GM20431 (cell line): ENCODE measurements around the gene ACOX3.
"Not testable (repeated sequence)": the region's sequence is repeated elsewhere in the genome, so short reads cannot be mapped to it uniquely, and the experiment has no call there.

Experiments used
- in situ Hi-C: fragments of 300-500 bp; cut with MseI, MboI; formaldehyde crosslinking; loops from one replicate; pipeline ENCODE4 v1.15.0; 2020; ENCODE audit warnings: low sequenced_read_pairs; ENCODE audit not compliant: unreplicated experiment

ACOX3 gene

DNA sequence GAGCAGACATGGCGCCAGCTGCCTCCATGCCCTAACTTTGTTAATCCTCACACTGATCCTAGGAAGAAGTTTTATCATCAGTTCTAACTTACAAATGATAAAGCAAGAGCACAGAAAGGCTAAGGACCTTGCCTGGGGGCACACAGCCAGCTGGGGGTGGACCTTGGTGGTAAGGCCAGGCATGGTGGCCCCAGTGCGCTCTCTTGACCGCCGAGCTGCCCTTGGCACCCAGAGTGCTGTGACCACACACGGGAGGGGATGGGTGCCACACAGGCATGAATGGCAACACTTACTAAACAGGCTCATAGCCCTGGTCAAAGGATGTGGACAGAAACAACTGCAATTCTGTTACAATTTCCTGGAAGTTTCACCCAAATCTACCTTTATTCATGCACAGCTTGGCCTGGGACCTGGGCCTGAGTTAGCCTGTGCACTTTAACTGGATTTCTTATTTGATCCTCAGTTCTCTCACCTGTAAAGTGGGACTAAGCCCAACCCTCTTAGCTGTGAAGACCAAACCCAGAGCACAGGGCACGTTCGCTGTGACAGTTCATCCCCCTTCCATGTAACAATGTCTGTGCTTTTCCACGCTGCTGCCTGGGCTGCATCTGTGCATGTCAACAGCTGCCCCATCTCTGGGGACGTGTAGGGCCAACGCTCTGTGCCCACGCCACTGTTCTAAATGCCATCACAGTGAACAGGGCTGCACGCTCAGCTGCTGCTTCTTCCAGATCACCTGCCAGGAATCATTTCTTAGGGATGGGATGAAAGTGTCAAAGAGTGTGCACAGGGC is 44.8 kb downstream of the ACOX3 start:
- in situ Hi-C loops: no loop called here

DNA sequence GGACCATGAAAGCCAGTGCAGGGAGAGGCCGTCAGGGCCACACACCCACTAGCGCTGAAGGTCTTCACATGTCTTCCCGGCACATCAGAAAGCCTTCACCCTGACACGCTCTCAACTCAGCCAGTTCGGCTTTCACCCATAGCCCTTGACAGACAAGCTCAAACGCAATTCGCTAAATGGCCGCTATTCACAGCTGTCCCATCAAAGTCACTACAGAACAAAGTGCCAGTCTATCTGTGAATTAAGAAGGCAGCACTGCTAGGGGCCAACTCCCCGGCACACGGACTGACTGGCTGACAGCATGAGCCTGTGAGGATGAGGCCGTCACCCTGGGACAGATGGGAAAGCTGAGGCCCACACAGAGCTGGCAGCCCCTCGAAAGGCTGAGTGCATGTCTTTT is 45.7 kb downstream of the ACOX3 start:
- in situ Hi-C loops: no loop called here

DNA sequence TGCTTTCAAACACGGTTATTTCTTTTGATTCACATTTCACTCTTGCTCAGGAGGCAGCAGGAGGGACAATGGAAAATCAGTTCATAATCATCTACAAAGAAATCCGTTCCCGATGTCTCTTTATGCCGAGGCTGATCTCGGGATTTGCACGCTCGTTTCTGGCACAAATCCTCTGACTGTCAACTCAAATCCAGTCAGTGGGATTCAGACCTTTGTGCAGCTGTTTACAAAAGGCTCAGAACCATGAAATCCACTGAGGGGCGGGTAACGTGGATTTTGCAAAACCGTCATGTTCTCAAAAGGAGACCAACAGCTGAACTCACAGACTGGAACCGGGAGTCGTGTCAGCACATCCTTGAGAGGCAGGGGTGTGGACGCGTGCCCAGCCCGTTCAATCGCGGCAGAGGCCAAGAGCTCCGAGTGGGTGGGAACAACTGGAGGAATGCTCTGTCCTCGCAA is 46.4 kb downstream of the ACOX3 start:
- in situ Hi-C loops: no loop called here

DNA sequence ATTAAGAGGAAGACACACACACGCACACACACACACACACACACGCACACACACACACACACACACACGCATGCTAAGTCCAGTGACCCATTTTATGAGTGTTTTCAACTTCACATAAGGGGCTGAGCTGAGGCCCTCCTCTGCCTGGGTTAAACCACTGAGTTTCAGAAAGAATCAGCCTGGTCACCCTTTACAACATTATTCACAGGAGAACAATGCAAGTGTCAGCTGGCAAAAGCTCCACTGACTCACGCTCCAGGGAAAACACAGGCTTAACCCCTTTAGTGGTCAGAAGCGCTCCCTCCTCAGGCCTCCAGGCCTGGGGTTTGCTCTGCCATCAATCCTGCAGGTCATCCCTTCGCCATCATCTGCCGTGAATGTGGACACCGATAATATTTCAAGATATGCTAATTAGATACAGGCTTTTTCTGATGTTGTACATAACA is 46.9 kb downstream of the ACOX3 start:
- in situ Hi-C loops: no loop called here

DNA sequence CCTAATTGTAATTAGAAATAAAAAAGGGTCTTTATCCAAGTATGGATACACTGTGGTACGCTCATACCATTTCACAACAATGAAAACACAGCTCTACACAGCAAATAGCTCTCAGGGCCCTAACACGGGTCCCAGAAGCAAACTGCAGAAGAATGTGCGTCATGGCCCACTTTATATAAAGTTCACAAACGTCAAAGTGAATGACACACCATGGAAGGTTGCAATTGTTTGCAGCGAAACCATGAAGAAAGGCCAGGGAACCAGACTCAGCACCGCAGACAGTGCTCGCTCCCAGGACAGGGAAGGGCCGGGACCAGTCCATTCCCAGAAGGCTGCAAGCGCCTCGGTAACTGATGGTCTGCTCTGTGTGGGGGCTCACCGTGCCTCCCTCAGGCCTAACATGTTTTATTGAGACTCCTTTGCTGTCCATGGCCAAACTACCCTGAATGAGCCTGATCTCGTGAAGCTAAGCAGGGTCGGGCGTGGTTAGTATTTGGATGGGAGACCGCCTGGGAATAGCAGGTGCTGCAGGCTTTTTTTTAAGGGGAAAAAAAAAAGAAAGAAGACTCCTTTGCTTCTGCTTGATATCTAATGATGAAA is 47.8 kb downstream of the ACOX3 start:
- in situ Hi-C loops: no loop called here

DNA sequence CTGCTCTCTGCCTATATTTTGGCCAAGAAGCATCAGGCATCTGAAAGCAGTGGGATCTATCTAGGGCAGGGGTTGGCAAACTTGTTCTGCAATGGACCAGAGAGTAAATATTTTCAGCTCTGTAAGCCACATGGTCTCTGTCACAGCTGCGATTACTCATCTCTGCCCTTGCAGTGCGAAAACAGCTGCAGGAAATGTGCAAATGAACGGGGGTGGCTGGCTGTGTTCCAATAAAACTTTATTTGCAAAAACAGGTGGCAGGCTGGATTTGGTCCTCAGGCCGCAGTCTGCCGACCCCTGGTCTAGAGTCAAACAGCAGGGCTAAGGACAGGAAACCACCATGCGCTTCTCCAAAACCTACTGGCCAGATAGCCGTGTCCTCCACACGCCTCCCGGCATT is 48.6 kb downstream of the ACOX3 start:
- in situ Hi-C loops: no loop called here

DNA sequence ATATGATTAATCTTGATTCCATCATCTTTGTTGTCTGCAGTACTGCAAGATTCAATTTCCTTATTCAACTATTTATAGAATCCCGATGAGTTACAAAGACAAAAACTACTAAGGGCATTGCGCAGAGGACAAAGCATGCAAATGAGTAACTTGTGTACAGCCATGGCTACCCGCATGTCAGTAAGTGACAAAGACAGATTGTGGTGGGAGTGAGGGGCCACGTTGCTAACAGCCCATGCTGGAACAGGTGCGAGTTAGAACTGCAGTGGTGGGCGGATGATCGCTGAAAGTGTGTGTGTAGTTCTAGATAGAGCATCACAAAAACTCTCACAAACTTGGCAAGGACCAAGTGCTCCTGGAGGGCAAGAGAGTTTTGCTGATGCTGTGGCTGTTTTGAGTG is 49.5 kb downstream of the ACOX3 start:
- in situ Hi-C loops: no loop called here

DNA sequence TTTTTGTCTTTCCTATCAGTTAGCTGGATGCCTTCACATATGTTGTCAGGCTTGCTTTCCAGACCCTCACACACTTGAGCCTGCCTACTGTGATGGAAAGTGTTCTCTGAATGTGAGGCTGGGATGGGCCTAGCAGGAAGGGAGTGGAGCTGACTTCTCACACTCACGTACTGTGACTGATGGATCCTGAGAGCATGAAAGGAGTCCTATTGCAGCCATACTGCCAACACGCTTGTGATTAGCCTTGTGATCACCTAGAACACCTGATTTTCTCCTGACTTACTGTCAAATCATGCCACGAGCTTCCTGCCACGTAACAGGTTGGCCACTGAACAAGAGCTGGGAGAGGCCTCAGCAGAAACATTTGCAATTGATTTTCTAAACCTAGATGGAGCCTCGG is 49.9 kb downstream of the ACOX3 start:
- in situ Hi-C loops: no loop called here

DNA sequence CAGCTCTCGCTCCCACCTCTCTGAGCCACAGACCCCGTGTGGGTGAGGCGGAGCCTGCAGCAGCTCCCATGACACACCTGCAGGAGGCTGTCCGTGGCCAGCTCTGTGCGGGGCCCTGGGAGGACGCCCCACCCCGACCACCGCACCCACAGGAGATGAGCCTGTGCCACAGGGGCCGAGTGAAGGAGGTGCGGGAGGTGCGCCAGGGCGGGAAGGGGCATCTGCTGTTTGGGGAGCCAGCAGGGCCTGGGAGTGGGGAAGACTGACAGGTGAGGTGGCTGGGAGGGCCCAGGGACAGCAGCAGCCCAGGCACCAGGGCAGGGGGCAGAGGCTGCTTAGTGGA is 52.0 kb downstream of the ACOX3 start:
- in situ Hi-C loops: no loop called here

DNA sequence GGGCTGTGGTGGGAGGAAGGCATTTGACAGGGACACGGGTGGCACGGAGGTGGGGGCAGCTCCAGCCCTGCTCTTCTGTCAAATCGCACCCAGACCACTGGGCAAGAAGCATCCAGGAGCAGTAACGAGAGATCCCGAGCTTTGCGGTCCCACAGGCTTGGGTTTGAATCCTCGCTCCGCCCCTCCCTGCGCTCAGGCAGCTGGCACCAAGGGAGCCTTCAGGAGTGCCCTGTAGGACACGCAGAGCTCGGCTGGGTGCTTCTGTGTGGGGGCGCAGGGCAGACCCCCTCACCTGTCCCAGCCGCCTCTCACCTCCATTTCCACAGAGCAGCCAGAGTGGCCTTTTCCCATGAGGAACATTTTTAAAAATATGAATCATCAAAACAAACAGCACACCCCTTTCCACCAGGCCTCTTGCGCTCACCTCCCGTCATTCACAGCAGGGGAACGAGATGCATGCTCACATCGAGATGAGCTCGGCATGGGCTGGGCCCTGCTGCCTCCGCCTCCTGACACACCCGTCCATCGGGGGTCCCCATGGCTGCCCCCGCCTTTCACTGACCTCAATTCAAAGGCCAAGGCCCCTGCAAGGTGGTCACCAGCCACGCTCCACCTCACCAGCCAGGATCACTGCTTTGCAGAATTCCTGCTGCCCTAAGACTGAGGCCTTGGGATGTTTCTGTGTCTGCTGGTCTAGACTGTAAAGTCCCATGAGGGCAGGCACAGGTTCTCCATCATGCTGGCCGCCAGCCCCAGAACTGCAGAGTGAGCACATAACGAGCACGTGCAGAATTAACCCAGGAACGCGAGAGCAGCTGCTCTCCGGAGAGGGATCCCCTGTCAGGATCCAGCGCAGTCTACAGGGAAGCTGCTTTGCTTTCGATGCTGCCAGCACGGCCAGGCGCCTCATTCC is 52.7 kb downstream of the ACOX3 start:
- in situ Hi-C loops: no loop called here

DNA sequence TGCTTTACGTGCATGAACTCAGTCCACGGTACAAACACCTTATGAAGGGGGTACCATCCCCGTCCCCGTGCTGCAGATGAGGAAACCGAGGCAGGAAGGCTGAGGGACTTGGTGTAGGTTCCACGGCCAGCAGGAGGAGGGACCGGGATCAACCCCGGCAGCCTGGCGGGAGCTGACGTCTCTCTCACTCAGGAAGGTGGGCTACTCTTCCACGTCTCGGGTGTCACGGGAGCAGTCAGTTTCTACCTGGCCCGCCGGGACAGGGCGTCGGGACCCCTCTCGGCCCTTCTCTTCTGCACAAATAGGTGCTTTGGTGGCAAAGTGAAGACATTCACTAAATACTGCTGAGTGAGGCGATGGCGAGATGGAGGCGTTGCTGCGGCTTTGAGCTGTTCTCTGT is 53.3 kb downstream of the ACOX3 start:
- in situ Hi-C loops: no loop called here

DNA sequence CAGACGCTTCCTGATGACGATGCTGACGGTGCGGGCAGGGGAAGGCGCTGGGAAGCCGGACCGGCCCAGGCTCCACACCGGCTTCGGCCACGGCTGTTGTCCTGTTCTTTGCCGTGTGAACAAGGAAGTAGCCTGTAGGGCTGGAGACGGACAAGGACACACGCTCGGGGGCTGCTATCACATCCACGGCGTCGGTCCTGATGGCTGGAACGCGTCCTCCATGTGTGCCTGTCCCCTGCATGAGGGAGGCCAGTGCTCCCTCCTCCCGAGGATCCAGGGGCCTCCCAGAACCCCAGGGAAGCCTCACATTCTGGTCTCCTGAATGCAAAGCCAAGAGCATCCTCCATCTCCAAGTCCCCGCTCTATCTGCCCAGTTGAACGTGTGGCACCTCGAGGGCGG is 53.8 kb downstream of the ACOX3 start:
- in situ Hi-C loops: no loop called here

DNA sequence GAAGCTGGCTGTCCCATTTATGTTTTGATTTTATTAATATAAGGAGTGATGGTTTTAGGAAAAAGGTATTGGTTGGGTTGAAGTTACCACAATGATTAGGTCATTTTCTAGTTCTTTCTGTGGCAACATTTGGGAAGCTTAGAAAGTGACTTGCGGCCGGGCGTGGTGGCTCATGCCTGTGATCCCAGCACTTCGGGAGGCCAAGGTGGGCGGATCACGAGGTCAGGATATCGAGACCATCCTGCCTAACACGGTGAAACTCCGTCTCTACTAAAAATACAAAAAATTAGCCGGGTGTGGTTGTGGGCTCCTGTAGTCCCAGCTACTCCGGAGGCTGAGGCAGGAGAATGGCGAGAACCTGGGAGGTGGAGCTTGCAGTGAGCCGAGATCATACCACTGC is 54.4 kb downstream of the ACOX3 start:
- in situ Hi-C loops: not testable (repeated sequence)

DNA sequence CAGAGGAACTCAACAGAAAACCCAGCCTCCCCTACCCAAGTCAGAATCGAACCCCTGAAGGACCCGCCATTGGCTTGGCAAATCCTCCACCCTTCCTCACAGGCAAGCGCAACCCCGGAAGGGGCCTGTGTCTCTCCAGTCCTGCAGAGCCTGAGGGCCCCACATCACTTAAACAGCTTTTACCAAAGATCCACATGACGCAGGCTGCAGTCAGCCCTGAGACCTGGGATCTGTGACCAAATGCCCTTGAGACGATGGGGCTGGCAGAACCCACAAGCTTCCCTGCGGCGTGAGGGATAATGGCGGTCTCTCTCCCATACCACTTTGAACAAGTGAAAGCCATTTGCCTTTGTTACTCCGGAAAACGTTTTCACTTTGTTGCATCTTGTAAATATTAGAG is 54.9 kb downstream of the ACOX3 start:
- in situ Hi-C loops: no loop called here

DNA sequence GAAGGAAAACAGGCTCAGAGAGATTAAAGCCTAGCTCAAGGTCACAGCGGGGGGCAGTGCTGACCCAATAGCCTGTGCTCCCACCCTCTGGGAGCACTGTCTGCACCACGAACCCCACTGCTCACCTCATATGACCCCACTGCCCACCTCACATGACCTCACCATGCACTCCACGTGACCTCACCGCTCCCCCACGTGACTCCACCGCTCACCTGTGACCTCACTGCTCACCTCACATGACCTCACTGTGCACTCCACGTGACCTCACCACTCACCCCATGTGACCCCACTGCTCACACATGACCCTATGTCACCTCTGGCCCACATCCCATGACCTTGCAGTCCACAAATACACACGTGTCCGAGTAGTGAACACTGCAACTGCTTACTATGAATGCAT is 55.4 kb downstream of the ACOX3 start:
- in situ Hi-C loops: no loop called here

DNA sequence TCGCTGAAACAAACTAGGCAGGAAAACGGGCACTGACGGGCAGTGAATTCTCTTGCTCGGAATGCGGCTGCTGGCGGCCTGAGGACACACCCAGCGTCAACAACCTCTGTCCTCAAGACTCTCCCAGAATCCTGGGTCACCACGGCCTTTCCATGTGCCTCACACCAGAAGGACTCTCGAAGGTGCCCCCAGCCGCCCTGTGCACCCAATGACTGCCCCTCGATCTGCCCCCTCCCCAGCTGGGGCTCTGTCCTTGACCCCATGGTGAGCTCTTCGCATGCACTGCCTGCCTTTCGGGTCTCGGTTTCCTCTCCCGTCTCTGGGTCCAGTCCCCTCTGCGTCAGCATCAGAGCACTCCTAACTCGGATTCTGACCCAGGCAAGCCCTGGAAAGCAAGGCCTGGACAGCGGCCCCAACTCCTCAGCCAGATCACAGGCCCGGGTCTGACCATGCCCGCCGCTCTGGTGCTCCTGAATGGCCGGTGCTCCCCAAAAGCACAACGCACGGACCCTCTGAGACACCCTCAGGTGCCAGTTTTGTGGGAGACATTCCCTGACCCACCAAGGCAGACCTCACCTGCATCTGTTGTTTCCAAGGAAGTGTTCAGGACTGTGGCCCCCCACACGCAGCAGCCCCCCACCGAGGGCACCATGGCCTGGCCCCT is 56.0 kb downstream of the ACOX3 start:
- in situ Hi-C loops: no loop called here

DNA sequence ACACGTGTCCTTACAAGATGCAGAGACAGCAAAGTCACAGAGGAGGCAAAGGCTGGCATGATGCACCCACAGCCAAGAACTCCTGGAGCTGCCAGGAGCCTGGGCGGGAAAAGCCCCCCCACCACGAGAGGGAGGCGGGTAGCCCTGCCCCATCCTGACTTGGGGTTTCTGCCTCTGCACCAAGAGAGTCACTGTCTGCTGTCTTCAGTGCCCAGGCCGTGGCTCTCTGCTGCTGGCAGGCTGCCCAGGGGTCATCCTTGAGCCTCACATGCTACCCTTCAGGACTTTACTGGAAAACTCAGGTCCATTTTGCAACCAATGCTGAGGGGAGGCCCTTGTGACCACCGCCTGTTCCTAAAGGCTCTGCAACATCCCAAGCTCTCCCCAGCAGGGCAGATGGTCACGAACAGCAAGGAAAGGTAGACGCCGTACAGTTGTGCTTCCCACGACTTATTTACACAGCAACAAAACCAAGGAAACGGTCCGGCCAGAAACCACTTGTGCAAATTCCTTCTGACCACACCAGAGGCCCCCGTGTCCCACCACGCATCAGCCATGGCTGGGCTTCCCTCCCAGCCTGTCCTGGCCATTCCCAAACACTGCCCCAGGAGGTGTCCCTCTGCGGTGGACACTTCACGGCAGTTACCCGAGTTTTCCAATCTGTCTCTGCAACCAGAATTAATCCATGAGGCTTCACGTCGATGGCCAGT is 56.9 kb downstream of the ACOX3 start:
- in situ Hi-C loops: no loop called here

DNA sequence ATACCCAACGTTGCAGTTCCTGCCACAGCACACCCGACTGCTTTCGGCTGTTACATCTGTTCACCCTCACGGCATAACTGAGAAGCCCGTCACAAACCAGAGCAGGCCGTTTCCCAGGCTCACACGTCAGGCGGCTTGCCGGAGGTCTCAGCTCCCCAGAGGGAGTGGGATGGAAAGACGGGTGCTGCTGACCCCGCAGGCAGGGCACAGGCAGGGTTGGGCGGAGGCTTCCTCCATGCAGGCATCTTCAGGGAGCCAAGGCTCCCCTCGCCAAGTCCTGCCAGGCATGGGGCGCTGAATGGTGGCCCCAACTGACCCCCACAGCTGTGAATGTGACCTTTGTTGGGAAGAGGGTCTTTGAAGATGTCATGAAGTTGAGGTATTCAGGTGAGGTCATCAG is 57.5 kb downstream of the ACOX3 start:
- in situ Hi-C loops: no loop called here

DNA sequence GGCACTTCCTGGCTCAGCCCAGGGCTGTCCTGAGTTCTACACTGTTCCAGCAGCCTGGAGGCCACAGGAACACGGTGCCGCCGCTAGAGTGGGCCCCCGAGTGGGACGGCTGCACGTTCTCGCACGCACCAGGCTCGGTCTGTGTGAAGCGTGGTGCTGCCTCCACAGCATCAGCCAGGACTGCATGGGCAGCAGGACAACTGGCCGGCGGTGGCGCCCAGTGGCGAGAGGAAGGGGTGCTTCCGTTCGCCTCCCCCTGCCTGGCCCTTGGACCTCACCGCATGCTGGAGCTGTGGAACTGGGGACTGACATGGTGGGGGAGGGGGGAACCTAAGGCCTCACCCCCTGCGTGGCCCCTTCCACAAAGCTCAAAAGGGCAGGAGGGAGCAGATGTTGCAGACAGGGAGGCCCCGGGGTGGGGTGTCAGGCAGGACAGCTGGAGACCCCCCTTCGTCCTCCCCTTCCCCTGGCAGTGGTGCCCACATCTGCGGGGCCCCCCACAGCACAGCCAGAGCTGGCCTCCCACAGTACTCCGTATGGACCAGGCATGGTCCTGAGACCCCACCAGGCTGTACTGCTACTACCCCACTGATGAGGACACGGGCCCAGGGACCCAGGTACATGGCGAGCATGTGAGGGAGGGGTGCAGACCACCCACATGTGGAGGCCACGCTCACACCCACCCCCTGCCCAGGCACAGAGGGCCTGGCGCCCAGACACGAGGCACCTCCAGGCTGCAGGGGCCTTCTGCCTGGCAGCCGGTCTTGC is 58.5 kb downstream of the ACOX3 start:
- in situ Hi-C loops: no loop called here
